Measurements from ENCODE around the gene H2BK1.

H2BK1 gene

DNA sequence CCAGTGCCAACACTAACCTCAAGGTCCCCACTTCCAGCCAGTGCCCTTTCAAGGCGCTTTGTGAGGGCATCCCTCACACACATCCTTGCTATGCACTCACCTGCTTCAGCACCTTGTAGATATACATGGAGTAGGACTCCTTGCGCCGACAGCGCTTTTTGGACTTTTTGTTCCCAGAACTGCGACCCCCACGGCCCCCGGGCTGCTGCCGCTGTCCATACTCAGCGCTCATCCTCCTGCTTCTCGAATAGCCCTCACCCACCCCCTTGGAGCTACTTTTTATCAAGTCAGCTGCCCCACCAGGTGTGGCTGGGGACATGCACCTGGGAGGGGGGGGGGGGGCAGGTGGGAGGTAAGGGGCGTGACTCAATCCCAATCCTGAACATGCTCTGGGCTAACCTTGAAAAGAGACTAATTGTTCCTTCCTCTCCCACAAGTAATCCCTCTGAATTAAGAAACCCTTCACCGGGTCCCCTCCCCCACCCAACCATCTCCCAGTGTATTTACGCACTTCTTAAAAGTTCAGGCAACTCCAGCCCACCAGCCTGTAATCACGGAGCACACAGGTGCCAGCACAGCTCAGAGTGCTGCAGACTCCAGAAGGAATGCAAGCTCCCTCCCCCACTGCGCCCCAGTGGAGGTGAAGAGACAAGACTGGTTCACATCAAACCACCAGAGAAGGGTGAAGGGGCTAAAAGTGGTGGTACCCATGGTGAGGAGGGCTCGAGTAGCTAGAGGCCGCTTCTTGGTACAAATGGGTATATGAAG, at the start of gene H2BK1:
H2BK1 (minus strand) TSS at position 402 of the 768 bp plus-strand sequence; CDS start at position 232, 170 bp downstream.
- ChIA-PET CTCF (interaction anchor here (0.6 kb wide), 1 partner anchor 328 kb away, joined by 3 read pairs; no protein-coding TSS in a partner anchor), POLR2A (ENCODE audit: low non-redundant PET) (no interaction called here)
- TF ChIP-seq, protein P1, sequence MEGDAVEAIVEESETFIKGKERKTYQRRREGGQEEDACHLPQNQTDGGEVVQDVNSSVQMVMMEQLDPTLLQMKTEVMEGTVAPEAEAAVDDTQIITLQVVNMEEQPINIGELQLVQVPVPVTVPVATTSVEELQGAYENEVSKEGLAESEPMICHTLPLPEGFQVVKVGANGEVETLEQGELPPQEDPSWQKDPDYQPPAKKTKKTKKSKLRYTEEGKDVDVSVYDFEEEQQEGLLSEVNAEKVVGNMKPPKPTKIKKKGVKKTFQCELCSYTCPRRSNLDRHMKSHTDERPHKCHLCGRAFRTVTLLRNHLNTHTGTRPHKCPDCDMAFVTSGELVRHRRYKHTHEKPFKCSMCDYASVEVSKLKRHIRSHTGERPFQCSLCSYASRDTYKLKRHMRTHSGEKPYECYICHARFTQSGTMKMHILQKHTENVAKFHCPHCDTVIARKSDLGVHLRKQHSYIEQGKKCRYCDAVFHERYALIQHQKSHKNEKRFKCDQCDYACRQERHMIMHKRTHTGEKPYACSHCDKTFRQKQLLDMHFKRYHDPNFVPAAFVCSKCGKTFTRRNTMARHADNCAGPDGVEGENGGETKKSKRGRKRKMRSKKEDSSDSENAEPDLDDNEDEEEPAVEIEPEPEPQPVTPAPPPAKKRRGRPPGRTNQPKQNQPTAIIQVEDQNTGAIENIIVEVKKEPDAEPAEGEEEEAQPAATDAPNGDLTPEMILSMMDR (conservative IDR thresholded peaks at IDR 0.05; ENCODE audit: low read depth), result no peak
- no peak for DNase-seq (ENCODE audit: low spot score)
- no peak within 1 kb of the TSS for H3K27ac ChIP-seq

DNA sequence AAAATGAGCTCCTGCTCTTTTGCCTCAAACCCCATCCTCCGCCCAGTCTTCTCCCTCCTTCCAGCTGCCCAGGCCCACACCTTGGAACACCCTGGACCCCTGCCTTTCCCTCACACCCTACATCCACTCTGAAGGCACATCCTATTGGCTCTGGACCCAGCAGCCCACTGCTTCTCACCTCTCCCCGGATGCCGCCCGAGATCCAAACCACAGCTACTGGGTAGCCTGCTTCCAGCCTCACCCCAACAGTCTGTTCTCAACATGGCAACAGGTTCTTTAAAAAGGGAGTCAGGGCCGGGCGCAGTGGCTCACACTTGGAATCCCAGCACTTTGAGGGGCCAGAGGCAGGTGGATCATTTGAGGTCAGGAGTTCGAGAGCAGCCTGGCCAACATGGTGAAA, 47.7 kb upstream of the H2BK1 start:
- TF ChIP-seq, protein P1 (conservative IDR thresholded peaks at IDR 0.05; ENCODE audit: low read depth), result no peak
- ChIA-PET CTCF (no interaction called here), POLR2A (ENCODE audit: low non-redundant PET) (no interaction called here)
- no peak for DNase-seq (ENCODE audit: low spot score)
- H3K27ac ChIP-seq, result no peak overlapping the region

DNA sequence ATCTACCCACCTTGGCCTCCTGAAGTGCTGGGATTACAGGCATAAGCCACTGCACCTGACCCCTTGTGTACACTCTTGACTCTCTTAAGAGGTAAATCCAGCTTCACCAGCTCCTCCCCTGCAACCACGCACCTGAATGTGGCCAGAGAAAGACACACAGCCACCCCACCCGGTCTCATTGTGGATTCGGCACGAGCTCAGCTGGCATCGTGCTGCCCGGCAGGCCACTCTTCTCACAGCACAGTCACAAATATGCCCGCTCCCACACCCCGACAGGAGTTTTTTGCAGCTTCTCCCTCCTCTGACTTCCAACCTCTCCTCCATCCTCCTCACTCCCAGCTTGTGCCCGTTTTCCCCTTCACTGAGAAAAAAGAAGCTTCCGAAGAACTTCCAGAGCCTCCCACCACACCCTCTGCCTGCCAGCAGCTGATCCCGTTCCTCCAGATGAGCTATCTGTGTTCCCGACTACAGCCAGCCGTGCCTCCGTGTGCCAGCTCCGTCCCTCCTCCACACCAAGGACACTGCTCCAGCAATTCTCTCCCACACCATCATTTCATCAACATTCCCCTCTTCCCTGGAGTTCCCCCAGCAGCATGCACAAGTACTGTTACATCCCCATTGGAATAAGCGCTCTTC, 46.2 kb upstream of the H2BK1 start:
- ChIA-PET CTCF (interaction anchor here (0.6 to 1.7 kb wide), 2 partner anchors 12 to 285 kb away, joined by 4 to 5 read pairs; no protein-coding TSS in a partner anchor), POLR2A (ENCODE audit: low non-redundant PET) (no interaction called here)
- TF ChIP-seq, protein P1 (conservative IDR thresholded peaks at IDR 0.05; ENCODE audit: low read depth), result no peak
- no peak overlapping the region for H3K27ac ChIP-seq
- DNase-seq (ENCODE audit: low spot score), result no peak

DNA sequence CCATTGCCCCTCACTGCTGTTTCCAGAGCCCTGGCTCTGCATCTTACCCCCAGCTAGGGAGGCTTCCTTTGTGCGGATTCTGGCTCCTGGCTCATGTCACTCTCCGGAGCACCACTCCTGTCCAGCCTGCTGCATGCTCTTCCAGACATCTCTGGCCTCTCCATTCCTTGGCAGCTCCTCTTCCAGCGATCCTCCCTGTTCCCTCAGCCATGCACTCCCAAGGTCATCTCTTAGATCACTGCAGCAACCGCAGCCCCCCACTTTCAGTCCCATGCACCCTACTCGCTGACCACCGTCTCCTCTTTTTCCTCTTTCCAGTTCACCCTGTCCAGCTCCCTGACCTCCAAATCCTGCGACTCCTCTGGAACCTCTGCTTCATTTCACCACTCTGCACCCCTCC, 45.1 kb upstream of the H2BK1 start:
- DNase-seq (ENCODE audit: low spot score), result no peak
- TF ChIP-seq, protein P1 (conservative IDR thresholded peaks at IDR 0.05; ENCODE audit: low read depth), result no peak
- ChIA-PET CTCF (interaction anchor here (0.6 kb wide), 1 partner anchor 65 kb away, joined by 3 read pairs; no protein-coding TSS in a partner anchor), POLR2A (ENCODE audit: low non-redundant PET) (no interaction called here)
- no peak overlapping the region for H3K27ac ChIP-seq

DNA sequence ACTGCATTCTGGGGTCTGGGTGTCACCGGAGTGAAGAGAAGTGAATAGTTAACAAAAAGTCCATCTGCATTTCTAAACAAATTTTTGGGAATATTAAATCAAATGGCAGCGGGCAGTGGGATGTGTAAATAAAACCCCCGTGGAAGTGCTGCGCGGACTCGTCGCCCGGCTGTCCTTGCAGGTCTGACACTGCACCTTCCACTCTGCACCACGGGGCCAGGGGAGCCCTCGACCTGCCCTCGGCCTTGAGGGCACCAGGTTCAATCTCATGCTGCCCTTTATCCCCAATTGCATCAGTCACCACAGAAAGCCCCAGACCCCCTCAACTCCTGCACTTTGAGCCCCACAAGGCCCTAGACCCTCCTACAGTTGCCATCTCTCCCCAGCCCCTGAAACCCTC, 44.6 kb upstream of the H2BK1 start:
- TF ChIP-seq, protein P1 (conservative IDR thresholded peaks at IDR 0.05; ENCODE audit: low read depth), result no peak
- DNase-seq (ENCODE audit: low spot score), result no peak
- ChIA-PET POLR2A (ENCODE audit: low non-redundant PET) (no interaction called here), CTCF (interaction anchor here (0.6 kb wide), 1 partner anchor 65 kb away, joined by 3 read pairs; no protein-coding TSS in a partner anchor)
- H3K27ac ChIP-seq, result no peak overlapping the region

DNA sequence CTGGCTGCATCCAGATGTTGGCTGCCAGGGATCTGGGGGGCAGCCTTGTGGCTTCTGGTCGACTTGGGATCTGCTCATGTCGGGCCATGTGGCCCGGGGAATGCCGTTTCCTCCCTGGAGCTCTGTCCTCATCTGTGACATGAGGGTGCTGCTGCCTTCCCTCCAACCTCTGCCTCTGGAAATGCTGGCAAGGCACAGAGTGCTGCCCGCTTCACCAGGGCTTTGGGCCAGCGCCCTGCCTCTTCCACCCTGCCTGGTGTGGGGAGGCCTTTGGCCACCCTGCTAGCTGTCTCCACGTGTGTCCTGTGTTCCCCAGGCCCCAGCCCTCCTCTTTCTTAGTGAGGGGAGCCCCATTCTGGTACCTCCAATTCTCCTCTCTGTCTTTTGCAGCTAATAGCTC, 44.0 kb upstream of the H2BK1 start:
- CTCF ChIA-PET, result no interaction called here
- no peak for DNase-seq (ENCODE audit: low spot score)
- TF ChIP-seq, protein P1 (conservative IDR thresholded peaks at IDR 0.05; ENCODE audit: low read depth), result no peak
- H3K27ac ChIP-seq, result no peak overlapping the region
- POLR2A ChIA-PET (ENCODE audit: low non-redundant PET), result no interaction called here

Measured in RWPE1 (cell line).